GM21576 (cell line): Measurements from ENCODE around the gene TPCN1.

Experiments used
- ATAC-seq: cut with Tn5 transposase; IDR thresholded peaks from one replicate; pipeline ENCODE4 v1.9.1; 2021; ENCODE audit warnings: mild to moderate bottlenecking, moderate library complexity; ENCODE audit not compliant: unreplicated experiment

The TPCN1 gene

DNA sequence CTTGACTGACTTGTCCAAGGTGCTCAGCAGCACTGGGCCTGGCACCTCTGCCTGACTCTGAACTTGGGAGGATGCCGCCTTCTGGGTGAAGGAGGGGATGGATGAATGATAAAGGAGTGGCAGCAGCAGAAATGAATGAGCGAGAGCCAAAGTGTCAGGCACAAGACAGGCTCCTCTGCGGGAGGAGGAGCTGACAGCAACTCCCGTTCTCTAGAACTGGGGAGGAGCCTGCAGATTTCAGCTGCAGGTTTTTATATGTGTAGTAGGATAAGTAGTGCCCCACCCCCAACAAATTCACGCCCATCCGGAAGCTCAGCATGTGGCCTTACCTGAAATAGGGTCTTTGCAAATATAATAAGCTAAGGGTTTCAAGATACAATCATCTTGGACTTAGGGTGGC lies 80.5 kb downstream of the TPCN1 start:
- no peak for ATAC-seq

DNA sequence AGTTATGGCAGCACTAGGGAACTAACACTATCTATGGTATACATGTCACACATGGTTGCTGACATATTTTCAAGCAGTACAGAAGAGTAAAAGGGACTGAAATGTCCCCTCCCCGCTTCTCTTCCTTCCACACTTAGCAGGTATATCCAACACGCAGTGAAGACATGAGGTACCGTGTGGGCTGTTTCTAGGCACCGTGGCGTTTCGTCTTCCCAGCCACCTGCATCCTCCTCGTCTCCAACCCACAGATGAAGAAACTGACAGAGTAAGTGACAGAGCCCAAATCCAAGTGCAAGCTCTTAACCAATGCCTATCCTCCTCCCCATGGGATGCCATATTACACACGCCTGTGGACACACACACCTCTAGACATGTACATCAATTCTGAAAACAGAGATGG lies 81.2 kb downstream of the TPCN1 start:
- no peak for ATAC-seq

DNA sequence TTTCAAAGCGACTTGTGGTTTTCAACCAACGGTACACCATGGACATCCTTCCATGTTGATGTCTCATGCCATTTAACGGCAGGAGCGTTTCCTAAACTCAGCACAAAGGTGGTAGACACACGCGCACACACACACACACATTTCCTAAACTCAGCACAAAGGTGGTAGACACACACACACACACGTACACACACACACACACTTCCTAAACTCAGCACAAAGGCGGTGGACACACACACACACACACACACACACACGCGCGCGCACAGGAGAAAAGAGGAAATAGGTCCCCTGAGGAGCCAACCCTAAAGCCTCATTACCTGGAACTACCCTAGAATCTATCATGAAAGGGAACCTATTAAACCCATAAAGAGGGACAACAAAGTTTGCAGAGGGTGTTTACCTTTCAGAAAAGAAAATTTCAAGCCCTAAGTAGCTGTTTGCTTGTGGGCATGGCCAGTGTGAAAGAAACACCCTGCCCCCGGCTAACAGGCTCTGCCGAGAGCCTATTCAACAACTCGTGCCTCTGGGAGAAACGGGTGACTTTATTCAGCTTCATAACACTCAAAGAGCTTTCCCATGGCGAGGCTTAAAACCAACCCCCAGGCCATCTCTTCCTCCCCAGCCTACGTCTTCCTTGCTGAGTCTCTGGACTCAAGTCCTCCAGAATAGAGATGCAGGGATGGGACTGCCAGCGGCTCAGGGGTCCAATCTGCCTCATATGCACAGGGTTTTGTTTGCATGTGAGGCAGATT lies 81.8 kb downstream of the TPCN1 start:
- no peak for ATAC-seq

DNA sequence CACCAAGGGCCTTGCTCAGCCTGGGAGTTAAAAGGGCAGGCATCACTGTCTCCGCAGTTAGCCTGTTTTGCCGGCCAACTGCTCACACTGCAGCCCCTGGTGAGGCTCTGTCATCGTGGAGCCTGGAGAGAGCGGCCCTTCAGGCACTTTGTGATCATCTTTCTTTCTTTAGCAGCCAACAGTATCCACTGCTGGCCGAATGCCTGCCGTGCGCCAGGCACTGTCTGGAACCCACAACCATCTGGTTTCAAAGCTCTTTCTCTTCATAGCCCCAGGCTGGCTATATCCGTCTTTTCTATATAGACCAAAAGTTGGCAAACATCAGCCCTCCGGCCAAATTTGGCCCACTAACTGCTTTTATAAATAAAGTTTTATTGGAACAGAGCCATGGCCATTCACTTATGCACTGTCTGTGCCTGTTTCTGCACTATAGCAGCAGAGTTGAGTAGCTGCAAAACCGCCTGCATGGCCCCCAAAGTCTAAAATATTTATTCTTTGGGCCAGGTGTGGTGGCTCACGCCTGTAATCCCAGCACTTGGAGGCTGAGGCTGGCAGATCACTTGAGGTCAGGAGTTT lies 84.1 kb downstream of the TPCN1 start:
- ATAC-seq: no peak

DNA sequence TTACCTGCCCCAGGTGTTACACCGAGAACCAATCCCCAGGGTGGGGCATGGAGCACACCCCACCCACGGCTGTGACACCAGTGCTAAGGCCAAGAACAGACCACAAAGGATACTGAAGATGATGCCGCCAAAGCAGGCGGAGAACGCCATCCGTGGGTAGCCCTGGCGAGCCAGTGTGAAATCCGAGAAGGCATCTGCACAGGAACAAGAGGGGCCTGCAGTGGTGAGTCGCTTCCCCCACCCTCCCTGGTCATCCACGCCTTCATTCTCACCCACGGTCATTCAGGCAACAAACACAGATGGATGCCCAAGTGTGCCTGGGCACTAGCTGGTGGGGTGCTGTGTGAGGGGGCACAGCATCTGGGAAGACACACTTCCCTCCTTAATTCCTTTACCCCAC lies 85.1 kb downstream of the TPCN1 start:
- no peak for ATAC-seq

DNA sequence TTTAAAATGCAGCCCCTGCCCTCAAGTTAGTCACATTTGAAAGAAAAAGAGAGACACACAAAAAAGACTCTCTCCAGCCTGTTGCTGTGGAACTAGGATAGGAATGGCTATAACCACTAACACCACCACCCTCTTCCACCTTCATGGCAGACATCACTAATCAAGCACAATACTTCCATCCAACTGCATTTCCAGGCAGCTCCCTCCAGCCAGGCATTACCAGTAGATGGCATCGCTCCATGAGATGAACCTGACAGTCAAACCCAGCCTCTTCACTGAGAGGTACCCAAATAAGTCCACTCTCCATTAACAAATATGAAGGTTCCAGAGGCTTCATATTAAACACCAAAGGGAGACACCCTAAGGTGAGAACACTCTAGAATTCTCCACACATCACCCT lies 89.2 kb downstream of the TPCN1 start:
- no peak for ATAC-seq

DNA sequence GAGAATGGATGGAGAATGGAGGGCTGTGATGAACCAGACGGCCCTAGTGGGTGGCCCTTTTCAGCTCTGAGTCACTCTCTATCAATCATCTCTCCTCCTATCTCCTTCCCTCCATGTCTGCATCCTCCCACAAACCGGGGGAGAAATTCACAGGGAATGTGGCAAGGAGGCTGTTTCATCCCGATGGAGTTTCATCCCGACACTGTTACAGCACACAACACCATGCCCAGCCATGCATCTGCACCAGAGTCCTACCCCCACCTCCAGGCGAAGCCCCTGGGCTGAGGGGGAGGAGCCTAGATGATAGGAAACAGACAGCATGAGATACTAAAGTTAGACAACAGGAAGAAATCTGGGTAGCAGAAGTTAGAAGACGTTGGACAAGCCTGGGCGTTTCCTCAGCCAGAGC lies 92.9 kb downstream of the TPCN1 start:
- no peak for ATAC-seq

DNA sequence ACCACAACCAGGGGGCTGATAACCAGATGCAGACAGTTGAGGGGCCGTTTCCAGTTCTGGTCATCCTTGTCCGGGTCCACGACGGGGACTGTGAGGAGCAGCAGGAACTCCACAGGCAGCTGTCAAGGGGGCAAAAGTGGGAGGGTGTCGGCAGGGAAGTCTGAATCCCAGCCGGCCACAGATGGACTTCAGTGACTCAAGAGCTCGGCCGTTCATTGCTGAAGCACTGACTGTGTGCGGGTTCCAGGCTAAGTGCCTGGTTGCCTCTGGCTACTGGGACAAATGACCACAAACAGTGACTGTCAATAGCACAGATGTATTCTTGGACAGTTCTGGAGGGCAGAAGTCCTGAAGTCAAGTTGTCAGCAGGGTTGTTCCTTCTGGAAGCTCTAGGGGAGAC lies 94.1 kb downstream of the TPCN1 start:
- ATAC-seq: no peak

DNA sequence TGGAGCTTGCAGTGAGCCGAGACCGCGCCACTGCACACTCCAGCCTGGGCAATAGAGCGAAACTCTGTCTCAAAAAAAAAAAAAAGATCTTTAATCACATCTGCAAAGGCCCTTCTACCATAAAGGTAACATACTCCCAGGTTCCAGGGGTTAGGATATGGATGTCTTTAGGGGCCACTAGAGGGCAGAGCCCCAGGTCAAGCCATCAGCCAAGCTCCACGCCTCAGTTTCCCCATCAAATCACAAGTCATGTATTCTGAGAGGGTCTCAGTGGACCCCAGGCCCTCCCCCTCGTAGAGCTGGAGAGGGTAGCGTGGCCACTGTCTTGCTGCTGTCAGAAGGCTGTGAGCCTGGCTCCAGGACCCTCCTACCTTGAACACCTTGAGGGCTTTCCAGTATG lies 94.9 kb downstream of the TPCN1 start:
- ATAC-seq: no peak

DNA sequence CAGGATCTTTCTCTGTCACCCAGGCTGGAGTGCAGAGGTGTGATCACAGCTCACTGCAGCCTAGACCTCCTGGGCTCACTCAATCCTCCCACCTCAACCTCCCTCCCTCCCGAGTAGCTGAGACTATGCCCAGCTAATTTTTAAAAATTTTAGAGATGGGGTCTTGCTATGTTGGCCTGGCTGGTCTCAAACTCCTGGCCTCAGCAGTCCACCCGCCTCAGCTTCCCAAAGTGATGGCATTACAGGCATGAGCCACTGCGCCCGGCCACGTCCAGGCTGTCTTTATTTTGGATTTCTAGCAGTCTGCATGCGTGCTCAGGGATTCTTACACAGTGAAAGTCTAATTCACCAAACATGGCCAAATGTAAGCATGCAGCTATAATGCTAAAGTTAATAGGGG lies 95.9 kb downstream of the TPCN1 start:
- no peak for ATAC-seq

DNA sequence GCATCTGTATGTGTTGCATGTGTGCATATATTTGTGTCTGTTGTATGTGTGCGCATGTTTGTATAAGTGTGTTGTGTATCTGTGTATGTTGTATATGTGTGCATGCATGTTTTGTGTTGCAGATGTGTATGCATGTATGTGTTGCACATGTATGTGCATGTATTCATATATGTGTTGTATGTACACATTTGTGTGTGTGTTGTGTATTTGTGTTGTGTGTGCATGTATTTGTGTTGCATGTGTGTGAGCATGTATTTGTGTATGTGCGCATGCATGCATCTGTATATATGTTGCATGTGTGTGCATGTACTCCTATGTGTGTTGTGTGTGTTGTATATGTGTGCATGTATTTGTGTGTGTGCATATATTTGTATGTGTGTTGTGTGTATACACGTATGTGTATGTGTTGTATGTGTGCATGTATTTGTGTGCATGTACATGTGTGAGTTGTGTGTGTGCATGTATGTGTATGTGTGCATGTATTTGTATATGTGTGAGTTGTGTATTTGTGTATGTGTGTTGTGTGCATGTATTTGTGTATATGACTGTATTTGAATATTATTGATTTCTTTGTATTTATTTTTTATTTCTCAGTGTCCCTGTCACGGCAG lies 96.9 kb downstream of the TPCN1 start:
- no peak for ATAC-seq

DNA sequence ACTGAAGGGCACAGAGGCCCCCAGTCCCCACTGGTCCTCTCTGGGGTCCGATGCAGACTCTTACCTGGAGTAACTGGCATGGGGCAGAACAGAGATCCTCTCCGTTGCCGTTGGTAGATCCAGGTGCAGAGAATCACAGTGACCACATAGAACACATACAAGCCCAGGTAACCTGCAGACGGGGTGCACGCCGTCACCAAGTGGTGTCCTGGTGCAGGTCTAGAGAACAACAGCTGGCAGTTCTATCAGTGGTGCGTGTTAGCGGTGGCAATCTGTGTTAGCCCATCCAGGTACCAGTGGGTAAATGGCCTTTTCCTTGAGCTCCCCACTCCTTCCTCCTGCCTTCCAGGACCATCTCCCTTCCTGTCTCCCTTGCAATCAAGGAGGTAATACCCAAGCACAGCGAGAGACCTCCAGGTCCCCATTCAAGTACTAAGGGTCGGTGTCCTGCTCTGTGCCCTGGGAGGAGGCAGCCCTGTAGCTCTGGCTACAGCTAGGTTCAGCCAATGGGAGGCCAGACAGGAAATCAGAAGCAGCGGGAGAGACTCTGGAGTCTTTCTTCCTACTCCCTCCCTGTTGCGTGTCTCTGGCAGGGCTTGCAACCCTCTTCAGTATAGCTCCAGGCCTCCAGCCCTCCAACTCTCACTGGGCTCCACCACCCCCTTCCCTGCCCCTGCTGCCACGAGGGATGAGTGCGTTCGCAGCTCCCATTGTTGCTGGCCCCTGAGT lies 97.8 kb downstream of the TPCN1 start:
- no peak for ATAC-seq

DNA sequence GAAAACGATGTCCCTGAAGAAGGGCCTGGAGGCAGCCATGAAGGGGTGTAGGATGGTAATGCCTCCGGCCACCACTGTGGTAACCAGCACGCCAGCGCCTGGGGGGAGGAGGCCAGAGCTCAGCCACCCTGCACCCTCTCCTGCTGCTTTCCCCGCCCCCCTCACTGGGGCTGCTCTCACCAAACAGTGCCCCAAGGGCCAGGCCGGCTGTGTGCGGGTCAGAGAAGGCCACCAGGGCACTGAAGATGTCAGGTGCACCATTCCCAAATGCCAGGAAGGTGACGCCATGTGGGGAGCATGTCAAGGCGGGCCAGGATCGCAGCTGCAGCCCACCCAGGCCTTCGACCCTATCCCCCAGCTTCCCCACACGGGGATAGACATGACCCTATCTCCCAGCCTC lies 99.1 kb downstream of the TPCN1 start:
- no peak for ATAC-seq

DNA sequence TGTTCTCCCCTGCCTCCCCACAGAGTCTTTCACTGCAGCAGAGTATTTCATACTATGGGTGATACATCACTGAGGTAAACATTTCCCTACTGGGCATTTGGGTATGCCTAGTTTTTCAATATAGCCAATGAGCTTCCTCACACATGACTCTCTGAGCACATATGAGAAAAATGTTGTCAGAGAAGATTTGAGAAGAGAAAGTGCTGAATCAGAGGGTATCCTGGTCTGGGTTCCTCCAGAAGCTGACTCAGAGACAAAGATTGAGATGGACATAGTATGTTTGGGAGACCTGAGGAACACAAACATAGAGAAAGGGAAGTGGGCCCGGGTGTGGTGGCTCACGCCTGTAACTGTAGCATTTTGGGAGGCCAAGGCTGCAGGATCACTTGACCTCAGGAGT lies 101.1 kb downstream of the TPCN1 start:
- no peak for ATAC-seq

DNA sequence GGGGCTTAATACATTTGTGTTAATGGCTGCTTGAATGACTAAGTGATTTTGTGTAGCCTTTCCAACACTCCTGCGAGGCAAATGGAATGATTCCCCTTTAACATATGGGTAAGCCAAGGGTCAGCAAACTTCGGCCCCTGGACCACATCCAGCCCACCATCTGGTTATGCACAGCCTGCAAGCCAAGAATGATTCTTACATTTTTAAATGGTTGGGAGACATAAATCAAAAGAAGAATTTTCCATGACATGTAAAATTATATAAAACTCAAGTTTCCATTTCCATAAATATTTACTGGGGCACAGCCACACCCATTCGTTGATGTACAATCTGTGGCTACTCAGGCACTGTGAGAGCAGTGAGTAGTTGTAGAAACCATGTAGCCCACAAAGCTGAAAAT lies 104.7 kb downstream of the TPCN1 start:
- ATAC-seq: no peak

DNA sequence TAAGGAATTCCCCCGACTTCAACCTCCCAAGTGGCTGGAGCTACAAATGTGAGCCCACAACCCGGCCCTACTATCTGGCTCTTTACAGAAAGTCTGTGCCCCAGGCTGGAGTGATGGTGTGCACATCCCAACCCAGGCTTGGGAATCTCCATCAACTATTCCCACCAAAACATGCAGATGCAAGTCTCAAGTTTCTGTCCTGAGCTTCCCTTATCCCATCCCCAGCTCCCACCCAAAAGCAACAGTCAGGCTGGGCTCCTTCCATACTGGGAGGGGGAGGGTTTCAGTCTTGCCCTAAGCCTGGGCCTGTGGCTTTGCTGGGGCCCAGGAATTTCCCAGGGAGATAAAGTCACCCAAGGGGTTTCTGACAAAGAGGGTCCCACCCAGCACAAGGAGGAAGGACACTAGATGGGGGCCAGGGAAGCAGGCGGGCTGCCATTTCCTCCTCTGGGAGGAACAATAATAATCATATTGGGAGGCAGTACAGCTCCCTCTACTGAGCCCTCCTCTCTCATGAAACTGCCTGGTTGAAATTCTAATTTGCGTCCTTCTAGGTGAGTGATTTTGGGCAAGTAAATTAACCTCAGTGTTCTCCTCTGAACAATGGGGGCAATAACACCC lies 105.6 kb downstream of the TPCN1 start:
- no peak for ATAC-seq

DNA sequence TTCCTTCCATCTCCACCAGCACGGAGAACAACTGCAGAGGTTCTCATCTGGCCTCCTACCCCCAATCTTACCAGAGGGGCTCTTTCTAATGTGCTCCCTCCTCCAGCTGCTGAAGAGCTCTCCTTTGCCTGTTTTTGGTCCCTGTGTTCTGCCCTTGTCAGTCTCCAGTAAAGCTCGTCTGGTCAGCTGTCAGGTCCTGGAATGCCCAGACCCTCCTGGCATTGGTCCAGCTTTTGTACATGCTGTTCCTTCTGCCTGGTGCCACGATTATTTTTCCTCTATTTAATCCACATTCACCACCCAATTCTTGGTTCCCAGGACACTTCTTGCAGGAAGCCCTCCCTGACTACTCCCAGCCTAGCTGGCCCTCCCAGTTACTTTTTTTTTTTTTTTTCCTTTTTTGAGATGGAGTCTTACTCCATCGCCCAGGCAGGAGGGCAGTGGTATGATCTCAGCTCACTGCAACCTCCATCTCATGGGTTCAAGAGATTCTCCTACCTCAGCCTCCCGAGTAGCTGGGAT lies 107.2 kb downstream of the TPCN1 start:
- ATAC-seq: no peak

DNA sequence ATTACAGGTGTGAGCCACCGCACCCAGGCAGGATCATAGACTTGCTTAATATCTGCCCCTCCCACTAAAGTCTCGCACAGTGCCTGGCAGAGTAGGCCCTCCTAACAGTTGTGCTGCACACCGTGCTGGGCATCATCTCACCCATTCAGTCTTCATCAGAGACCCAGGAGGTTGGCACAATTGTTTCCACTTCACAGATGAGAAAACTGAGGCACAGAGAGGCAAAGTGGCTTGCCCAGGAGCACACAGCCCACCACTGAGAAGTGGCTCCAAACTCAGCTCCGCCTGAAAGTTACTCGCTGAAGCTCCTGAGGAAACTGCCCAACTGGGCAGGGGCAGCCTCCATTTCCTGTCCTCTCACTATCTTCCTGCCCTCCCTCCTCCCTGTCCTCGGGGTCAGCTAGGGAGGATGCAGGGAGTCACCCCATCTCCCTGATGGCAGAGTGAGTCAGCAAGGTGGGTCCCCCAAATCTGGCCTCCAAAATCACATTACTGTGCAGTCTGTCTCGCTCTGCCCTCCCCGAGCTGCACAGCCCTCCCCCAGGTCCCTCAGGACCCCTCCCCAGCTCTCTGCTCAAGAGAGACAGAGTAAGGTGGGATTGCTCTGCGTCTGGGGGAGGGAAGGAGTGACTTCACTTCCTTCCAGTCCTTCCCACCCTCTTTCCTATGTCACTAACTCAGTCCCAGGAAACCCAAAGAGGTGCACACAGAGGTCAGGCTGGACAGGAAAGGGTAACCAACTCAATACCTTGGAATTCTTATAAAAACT lies 107.9 kb downstream of the TPCN1 start:
- no peak for ATAC-seq

DNA sequence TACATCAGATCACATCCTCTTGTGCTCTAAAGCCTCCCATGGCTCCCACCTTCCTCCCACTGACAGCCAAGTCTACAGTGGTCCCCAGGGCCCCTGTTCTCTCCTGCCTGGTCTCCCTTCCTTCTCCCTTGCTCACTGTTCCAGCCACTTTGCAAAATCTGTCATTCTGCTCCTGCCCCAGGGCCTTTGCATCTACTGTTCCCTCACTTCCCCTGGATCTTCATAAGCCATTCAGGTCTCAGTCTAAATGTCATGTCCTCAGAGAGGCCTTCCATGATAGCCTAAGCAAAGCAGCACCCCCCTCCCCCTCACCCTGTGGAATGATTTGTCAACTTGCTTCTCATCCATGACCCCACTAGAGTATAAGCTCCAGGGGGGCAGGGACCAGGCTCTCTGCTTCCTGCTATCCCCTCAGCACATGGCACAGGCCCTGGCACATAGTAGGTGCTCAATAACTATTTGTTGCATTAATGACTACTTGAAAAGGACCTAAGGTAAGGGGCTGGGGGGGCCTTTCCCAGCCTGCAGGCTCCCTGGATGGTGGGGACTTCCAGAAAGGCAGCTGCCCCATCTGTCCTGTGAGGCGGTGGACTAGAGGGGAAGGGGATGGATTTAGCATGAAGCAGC lies 108.6 kb downstream of the TPCN1 start:
- ATAC-seq: no peak

DNA sequence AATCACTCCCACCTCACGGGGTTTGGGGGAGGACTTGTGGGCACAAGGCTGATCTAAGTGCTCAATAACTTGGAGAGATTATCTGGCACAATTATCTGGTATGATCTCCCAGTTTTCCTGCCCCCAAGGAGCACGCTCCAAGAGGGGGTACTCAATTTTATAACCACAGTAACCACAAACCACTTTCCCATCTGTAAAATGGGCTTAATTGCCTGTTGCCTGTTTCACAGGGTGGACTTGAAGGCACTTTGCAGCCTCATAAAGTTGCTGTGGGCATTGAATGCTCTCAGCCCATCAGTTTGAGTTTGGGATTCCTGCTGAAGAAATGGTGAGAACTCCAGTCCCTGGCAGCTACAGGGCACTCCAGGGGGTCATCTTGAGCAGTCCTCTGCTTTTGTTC lies 109.2 kb downstream of the TPCN1 start:
- ATAC-seq: no peak
